NK-92 treated with Interleukin-12 subunit alpha and Interleukin-12 subunit beta, amount 100 ng/mL, for 24 hours (cell line): ENCODE measurements around the gene FRAT1.
"Not testable (repeated sequence)": the region's sequence is repeated elsewhere in the genome, so short reads cannot be mapped to it uniquely, and the experiment has no call there.

Experiments
- DNase-seq: peaks from one replicate; lab custom pipeline; 2025; lab: John Stamatoyannopoulos, UW

Gene FRAT1

GRCh38 chr10:97335188-97335619 lies 16.1 kb downstream of the FRAT1 start:
- DNase-seq = no peak

GRCh38 chr10:97336006-97336405 lies 16.9 kb downstream of the FRAT1 start:
- no peak for DNase-seq

- DNase-seq = no peak
Observed at GRCh38 chr10:97336446-97336845, 17.4 kb downstream of the FRAT1 start.

DNA sequence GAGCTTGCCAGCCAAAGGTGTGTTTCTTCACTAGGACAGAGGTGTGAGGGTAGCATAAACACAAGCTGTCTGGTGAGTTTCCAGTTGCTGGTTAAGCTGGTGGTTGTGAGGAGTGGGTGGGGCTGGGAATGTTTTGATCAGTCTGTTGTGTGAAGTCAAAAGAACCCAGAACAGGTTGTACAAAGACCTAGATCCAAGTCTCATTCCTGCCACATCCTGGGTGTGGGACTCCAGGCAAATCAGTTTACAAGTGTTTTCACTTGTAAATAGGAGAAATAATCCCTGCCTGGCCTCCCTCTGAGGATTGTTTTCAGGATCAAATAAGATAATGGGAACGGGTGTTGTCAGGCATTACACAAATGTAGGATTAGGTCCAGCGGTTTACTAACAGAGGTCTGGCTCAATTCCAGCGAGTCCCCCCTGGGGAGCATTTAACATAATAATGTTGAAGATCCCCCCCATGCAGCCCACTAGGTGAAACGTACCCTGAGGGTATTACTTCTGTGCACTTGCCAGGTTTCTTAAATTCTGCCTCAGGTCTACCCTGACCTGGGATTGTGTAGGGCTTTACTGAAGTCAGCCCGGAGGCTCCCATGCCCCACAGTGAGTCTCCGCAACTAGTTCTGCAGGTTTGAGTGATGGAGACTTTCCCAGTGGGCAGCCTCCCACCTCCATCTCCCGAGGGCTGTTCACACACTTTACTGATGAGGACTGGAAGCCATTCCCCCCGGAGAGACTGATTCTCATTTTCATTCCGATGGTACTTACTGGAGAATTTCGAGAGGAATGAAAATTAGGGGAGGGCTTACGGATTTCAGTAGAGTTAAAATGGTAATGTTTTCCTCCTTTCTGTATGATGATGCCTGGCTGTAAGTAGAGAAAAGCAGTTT lies 18.1 kb downstream of the FRAT1 start:
- no peak for DNase-seq

DNA sequence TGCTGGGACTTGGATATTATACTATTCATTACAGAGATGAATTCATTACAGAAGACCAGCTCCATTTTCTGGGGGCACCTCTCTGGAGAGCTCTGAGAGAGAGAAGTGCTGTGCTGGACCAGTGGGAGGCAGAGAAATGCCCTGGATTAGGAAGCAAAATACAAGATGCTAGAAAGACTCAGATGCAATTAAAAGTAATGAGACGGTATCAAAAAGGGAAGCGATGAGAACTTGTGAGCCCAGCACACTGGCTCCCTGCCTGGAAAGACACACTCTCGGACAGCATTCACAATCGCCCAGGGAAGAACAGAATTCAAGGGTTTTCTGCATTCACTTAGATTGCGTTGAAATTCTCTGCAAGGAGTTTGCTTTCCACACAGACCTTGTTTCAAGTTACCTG lies 19.0 kb downstream of the FRAT1 start:
- no peak for DNase-seq

DNA sequence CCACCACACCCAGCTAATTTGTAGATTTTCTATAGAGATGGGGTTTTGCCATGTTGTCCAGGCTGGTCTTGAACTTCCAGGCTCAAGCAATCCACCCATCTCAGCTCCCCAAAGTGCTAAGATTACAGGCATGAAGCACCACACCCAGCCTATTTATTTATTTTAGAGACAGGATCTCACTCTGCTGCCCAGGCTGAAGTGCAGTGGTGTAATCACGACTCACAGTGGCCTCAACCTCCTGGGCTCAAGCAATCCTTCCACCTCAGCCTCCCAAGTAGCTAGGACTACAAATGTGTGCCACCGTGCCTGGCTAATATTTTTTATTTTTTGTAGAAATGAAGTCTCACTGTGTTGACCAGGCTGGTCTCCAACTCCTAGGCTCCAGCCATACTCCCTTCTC lies 22.3 kb downstream of the FRAT1 start:
- DNase-seq = no peak

DNA sequence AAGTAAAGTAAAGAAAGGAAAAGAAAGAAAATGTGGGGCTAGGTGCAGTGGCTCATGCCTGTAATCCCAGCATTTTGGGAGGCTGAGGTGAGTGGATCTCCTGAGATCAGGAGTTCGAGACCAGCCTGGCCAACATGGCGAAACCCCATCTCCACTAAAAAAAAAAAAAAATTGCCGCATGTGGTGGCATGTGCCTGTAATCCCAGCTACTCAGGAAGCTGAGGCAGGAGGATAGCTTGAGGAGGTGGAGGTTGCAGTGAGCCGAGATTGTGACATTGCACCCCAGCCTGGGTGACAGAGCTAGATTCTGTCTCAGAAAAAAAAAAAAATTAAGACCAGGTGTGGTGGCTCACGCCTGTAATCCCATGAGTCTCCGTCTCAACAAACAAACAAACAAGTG lies 24.6 kb downstream of the FRAT1 start:
- not testable (repeated sequence) for DNase-seq

GRCh38 chr10:97347317-97347716 lies 28.2 kb downstream of the FRAT1 start:
- DNase-seq = no peak

DNA sequence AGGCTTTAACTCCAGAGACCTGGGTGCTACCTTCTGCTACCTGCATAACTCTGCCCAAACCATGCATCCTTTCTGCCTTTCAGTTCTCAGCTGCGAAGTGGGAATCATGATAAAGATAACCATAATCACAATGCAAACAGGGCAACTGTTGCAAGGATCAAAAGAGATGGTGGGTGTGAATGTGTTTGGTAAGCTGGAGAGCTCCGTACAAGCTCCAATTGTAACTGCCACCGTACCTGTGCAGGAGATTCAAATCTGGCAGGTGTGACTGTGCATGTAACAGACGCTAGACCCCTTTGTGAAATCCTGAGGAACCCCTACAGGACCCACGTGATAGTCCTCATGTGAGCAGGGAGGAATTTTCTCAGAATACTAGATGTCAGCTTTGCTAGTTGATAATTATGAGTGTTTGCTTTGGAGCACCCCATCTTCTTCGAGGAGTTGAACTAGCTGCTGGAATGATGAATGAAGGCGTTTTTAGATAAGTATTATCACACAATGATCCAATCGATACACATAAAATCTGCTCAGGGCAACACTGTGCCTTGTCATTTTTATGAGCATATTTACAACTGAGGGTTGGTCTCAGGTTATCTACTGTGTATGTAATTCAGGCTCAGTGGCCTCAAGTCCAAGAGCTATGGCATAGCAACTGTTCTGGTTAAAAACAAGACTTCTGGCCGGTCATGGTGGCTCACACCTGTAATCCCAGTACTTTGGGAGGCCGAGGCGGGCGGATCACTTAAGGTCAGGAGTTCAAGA lies 30.9 kb downstream of the FRAT1 start:
- DNase-seq = no peak

- no peak for DNase-seq
Observed at GRCh38 chr10:97353945-97354344, 34.9 kb downstream of the FRAT1 start.

DNA sequence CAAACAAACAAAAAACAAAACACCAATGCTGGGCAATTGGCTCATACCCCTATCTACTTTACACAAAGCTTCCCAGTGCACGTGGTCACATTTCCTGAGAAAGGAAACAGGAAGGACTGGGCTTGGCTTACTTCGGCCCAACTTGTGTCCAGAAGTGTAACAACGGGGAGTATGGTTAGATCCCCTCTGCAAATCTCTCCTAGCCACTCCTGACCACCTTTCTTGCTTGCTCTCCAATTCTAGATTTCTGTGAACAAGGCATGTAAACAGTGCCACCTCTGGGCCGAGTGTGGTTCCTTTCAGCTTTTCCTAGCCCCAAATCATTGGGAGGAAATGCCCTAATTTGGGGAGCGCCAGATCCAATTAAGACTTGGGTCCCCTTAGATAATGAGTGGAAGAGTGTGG lies 36.5 kb downstream of the FRAT1 start:
- no peak for DNase-seq

GRCh38 chr10:97356318-97356914 lies 37.3 kb downstream of the FRAT1 start:
- no peak for DNase-seq

GRCh38 chr10:97356918-97357317 lies 37.8 kb downstream of the FRAT1 start:
- DNase-seq = no peak

DNA sequence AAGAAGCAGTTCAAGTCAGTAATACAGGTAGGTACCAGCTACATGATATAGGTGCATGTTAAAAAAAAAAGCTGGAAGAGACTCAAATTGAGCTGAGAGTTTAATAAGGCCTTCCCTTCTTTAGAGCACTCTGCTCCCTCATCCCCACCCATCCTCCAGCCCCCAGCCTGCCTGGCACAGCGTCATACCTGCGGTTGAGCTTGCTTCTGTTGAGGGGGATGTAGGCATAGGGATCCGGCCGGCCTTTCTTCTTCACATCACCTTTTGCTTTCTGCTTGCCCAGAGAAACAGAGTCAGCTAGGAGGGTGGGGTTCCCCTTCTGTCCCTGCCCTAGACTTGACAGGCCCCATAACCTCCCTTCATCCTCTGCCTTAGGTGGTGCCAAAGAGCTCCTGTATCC lies 39.3 kb downstream of the FRAT1 start:
- DNase-seq = no peak

- DNase-seq = no peak
Observed at GRCh38 chr10:97358781-97359180, 39.7 kb downstream of the FRAT1 start.

GRCh38 chr10:97360705-97361536 lies 41.9 kb downstream of the FRAT1 start:
- DNase-seq = no peak

DNA sequence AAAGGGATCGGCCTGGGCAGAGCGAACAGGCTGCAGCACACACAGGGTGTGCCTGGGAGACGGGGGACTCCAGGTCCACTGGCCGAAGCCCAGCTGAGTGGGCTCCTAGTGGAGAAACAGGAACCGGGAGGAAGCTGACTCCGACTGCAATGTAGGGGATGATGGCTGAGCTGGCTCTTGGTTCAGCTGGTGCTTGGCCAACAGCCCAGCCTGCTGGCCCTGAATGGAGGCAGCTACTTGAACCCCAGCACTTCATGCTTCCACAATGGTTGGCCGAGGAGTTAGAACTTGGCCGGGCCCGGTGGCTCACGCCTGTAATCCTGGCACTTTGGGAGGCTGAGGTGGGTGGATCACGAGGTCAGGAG lies 42.4 kb downstream of the FRAT1 start:
- DNase-seq = no peak

DNA sequence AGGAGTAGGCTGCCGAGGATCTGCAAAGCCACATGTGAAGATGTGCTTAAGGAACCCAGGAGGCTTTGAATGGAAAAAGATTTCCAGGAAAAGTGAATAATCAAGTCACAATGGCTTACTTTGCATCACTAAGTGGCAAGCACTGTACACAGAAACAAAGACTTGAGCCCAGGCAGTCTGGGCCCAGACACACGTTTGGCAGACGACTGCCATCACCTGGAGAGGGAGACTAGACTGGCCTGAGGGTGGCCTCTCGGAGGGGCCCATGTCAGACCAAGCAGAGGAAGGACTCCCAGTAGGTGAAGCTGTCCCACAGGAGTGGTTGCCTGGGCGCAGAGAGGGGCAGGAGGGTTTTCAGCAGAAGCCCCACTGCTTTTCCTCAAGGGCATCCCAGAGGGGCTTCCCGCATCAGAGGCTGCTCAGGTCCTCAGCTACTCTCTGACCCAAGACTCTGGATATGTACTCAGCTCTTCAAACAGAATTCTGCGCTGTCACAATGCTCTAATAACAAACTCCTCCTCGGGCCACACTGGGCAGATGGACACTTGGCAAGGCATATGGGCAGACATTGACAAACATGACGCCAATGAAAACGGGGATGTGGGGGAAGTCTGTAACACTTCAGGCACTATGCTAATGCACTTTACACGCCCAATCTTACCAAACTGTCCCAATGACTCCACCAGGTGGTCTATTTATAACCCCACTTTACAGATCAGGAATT lies 43.4 kb downstream of the FRAT1 start:
- no peak for DNase-seq

DNA sequence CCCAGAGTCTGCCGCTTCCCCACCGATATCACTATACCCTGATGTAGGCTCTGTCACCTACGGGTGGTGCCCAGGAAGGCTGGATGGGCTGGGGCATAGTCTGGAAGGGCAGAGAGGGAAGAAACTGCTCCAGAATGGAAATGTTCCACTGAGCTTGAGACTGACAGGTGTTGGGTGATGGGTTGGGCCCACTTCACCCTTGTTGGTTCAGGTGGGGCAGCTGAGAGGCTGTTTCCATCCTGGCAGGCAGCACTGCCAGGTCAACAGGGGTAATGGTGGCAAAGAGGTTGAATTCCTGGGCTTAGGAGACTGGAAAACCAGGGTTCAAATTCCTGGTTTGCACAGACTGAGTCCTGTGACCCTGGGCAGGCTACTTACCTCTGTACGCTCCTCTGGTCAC lies 44.0 kb downstream of the FRAT1 start:
- DNase-seq = no peak

DNA sequence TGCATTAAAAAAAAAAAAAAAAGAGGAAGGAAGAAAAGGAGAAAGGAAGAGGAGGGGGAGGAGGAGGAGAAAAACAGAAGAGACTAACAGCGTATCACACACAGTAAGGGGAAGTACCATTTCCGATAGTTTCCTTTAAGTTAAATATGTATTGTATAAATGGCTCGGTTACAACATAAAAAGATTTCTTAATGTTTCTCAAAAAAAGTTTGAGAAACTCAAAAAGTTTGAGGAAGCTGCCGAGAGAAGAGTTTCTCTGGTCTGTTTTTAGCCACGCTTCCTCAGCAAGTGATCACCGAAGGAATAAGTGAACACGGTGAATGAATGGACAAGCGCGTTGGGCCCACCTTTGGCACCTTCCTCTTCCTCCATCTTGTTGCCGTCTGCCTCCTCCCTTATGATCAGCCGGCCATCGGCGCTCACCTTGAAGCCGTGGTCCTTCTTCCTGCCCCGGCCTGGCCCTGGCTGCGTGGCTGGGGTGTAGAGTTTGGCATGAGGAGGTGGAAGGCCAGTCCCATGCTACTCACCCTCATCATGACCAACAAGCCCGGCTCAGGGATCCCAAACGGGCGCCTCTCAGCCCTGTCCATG lies 46.8 kb downstream of the FRAT1 start:
- no peak for DNase-seq

DNA sequence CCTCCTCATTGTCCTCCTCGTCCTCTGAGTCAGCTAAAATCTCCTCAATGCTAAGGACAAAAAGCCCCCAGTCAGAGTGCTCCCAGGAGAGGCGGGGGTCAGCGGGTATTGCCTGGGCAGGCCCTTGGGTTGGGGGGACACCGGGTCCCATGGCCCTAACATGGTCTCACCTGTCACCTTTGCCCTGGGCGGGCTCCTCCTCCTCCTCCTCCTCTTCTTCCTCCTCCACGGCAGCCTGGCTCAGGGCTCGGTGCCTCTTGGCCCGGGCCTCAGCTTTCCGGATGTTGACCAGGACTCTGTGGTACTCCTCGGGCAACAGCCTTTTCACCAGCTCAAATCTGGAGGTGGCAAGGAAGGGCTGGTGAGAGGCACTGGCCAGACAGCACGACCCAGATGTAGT lies 47.5 kb downstream of the FRAT1 start:
- DNase-seq = no peak
